Hematopoietic multipotent progenitor cell treated with erythropoietin and hydrocortisone succinate and interleukin-3 and kit ligand, for 8 days (in vitro differentiated cells): ENCODE data around the gene DNAJC1.

Source experiments
- DNase-seq: peaks from one replicate; pipeline ENCODE4 v3.0.0-alpha.2; 2015

The DNAJC1 gene

DNA sequence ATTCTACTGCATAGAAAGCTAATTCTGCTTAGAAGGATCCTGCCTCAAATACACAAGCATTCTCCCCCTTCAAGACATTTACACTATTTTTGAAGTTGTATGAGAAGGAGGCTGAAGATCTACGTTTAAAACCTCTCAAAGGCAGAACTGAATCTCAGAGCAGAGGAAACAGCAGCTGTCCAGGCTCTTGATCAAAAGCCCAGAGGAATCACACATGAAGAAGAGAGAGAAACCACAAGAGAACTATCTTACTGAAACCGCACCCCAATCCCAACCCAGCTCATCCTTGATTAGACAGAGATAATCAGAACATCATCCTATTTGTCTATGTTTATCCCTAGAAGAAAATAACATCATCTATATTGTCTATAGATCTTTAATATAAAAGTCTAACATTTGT lies 2.2 kb upstream of the DNAJC1 start:
- no peak for DNase-seq

DNA sequence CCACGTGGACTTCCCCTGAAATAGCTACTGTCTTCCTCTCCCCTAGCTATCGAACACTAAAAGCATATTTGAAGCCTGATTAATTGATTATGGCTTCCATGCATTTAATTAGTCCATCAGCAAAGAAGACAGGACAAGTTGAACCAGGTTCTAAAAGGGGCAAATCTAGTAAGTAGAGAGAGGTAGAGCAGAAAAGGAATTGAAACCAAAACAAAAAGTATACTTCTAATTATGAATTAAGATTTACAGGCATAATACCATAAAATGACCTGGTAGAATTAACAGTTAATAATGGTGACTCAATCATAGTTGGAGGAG lies 393 bp upstream of the DNAJC1 start:
- no peak for DNase-seq

- DNase-seq, result peak; percentile 38
Observed at GRCh38 chr10:22002591-22003176, 846 bp downstream of the DNAJC1 start.

GRCh38 chr10:21995557-21995956 lies 8.0 kb downstream of the DNAJC1 start:
- no peak for DNase-seq

GRCh38 chr10:21993360-21994001 lies 10.0 kb downstream of the DNAJC1 start:
- DNase-seq, result peak; percentile 67

- no peak for DNase-seq
Observed at GRCh38 chr10:21991785-21992184, 11.7 kb downstream of the DNAJC1 start.

- no peak for DNase-seq
Observed at GRCh38 chr10:21990449-21990848, 13.1 kb downstream of the DNAJC1 start.

- peak; percentile 74 for DNase-seq
Observed at GRCh38 chr10:21989453-21990154, 13.9 kb downstream of the DNAJC1 start.

GRCh38 chr10:21985541-21985940 lies 18.0 kb downstream of the DNAJC1 start:
- DNase-seq, result no peak

- DNase-seq, result no peak
Observed at GRCh38 chr10:21981118-21981517, 22.4 kb downstream of the DNAJC1 start.

GRCh38 chr10:21980691-21981090 lies 22.8 kb downstream of the DNAJC1 start:
- DNase-seq, result no peak

- DNase-seq, result no peak
Observed at GRCh38 chr10:21978191-21978862, 25.2 kb downstream of the DNAJC1 start.

GRCh38 chr10:21976739-21977138 lies 26.8 kb downstream of the DNAJC1 start:
- DNase-seq, result no peak

DNA sequence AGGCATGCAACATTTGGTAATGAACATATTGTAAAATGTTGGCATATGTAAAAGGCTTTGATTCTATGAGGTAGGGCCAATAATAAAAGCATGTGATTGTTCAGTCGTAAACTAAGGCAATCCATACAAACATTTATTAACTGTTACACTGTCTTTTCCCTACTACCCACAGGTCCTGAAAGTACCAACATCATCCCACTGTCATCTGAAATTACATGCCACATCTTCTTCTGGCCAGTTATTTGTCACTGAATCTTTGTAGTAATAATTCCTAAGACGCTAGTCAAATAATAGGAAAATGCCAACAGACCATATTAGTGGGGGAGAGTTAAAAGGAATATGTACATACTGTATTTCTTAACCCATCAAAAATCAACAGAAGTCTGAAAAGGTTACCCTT lies 27.2 kb downstream of the DNAJC1 start:
- DNase-seq, result no peak

DNA sequence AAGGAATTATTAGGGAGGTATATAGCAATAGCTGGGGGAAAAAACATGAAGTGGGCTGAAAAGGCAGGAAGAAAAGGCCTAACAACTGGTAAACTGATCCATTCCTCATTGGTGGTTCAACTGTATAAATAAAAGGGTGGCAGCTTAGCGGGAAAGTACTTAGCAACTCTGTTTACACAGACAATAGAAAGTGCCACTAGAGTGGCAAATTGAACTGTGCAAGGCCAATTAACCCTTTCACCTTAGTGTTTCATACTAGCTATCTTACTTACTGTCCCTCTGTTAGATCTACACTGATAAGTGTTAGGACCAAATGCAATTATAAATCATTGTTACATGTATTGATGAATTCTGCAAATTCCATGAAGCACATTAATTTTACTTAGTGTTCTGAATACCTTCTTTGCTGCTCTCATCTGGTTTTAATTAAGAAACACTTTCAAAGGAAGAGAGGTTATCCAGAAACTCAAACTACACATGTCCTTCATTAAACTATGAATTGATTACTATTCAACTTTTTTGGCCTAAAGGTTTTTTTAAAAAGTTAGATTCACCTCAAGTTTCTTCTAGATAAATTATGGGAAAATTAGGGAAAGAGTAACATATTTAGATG lies 28.0 kb downstream of the DNAJC1 start:
- no peak for DNase-seq

- DNase-seq, result no peak
Observed at GRCh38 chr10:21972584-21972983, 30.9 kb downstream of the DNAJC1 start.

DNA sequence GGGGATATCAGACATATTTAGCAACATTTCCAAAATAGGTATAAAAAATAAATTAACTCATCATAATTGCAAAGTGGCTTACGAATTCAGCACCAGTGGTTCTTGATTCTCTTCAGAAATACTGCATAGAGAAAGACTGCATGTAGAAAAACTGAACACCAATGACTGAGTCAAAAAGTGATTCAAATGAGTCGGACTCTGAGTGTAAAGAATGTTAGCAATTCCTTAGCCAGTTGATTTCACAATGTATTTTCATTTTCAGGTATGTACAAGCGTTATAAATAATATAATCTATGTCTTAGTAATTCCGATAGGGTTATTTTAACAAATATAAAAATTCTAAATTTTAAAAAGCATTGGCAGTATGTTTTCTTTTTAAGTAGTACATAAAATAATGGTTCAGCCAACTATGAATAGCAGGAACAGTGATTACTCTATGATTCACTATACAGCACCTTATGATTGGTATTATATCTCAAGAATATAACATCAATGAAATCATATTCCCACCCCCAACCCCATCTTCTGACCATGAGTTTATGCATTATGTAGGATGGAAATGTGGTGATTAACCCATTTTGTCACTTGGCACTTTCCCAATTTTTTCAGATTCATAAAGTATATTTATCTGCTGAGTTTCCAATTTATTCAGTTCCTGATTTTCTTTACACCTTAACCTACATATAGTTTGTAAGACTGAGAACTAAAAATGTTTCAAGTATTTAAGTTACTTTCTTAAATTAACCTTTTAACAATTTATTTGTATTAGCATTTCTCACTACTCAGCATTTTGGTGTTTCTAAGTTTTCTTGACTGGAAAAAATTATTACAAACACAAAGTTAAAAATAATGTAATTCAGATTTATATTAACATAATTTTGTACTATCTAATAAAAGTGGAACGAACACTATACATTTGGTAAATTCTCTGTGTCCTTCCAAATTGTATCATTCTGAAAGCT lies 33.9 kb downstream of the DNAJC1 start:
- no peak for DNase-seq

GRCh38 chr10:21964983-21965665 lies 38.4 kb downstream of the DNAJC1 start:
- no peak for DNase-seq

DNA sequence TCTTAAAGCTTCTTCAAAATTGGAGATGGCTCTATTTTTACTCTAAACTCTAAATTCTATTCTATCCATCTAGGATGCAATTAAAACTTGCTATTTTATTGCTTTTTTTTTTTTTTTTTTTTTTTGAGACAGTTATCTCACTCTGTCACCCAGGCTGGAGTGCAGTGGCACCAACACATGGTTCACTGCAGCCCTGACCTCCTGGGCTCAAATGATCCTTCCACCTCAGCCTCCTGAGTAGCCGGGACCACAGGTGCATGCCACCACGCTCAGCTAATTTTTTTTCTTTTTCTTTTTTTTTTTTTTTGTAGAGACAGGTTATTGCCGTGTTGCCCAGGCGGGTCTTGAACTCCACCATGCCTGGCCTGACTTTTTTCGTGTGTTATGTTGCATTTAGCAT lies 41.2 kb downstream of the DNAJC1 start:
- DNase-seq, result peak; percentile 55

GRCh38 chr10:21961847-21962246 lies 41.7 kb downstream of the DNAJC1 start:
- peak; percentile 86 for DNase-seq

GRCh38 chr10:21959998-21960397 lies 43.5 kb downstream of the DNAJC1 start:
- no peak for DNase-seq

DNA sequence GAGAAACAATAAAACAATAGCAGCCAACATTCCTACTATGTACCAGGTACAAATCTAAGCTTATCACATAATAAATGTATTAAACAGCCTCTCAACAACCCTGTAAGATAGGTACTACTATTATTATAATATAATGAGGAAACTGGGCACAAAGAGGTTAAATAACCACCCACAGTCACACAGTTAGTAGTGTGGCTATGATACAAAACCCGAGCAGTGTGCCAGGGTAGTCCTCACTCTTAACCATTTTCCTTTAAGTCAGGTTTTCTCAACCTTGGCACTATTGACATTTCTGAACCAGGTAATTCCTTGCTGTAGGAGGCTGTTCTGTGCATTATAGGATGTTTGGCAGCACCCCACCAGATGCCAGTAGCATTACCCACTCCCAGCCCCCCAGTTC lies 48.8 kb downstream of the DNAJC1 start:
- no peak for DNase-seq
